Activated CD4-positive, alpha-beta T cell treated with anti-CD3 and anti-CD28 coated beads for 24 hours (primary cell): ENCODE measurements around the gene SATL1.
"Not testable (repeated sequence)": the region's sequence is repeated elsewhere in the genome, so short reads cannot be mapped to it uniquely, and the experiment has no call there.

Source experiments
- DNase-seq, 2 donors: peaks; one replicate each; pipeline ENCODE4 v3.0.0-alpha.2; 2020; ENCODE audit warnings: low read depth in 2 of 2

The SATL1 gene

GRCh38 chrX:85108165-85108564 lies 135.4 kb downstream of the SATL1 start:
- no peak for DNase-seq

- no peak for DNase-seq
Measured at GRCh38 chrX:85107407-85107806, 136.2 kb downstream of the SATL1 start.

GRCh38 chrX:85089321-85089840 lies 154.2 kb downstream of the SATL1 start:
- DNase-seq: no peak

- no peak for DNase-seq
Measured at GRCh38 chrX:85084770-85085393, 158.7 kb downstream of the SATL1 start.

- DNase-seq: not testable (repeated sequence)
Measured at GRCh38 chrX:85077247-85077646, 166.3 kb downstream of the SATL1 start.

GRCh38 chrX:85065512-85066198 lies 177.9 kb downstream of the SATL1 start:
- no peak for DNase-seq

GRCh38 chrX:85052636-85053343 lies 190.8 kb downstream of the SATL1 start:
- DNase-seq: no peak

- DNase-seq: no peak
Measured at GRCh38 chrX:85052205-85052604, 191.4 kb downstream of the SATL1 start.

- DNase-seq: no peak
Measured at GRCh38 chrX:85051627-85052026, 192.0 kb downstream of the SATL1 start.
